PFSK-1 (cell line): Measurements from ENCODE around the gene LDLR.

Source experiments
- FOXP2 ChIP-seq: optimal IDR thresholded peaks from 2 replicates; pipeline ENCODE3; 2011; ENCODE audit warnings: borderline replicate concordance, control low read depth, inconsistent platforms; ENCODE audit not compliant: insufficient read depth; ENCODE audit errors: extremely low read length, extremely low read depth
- POLR2AphosphoS5 ChIP-seq: IDR thresholded peaks from 2 replicates; pipeline ENCODE4 v1.6.1; 2012; ENCODE audit warnings: low read depth, mild to moderate bottlenecking, control low read depth, low read length, moderate library complexity
- SIN3A ChIP-seq: IDR thresholded peaks from 2 replicates; pipeline ENCODE4 v1.6.1; 2012; ENCODE audit warnings: mild to moderate bottlenecking, low read length, moderate library complexity, borderline replicate concordance; ENCODE audit not compliant: insufficient read depth
- TAF1 ChIP-seq: IDR thresholded peaks from 2 replicates; pipeline ENCODE4 v1.6.1; 2012; ENCODE audit warnings: low read length, control low read depth, borderline replicate concordance; ENCODE audit not compliant: insufficient read depth
- TF ChIP-seq, protein P1 (sequence below), 2 experiments: IDR thresholded peaks; 2 replicates each; pipeline versions ENCODE4 v1.6.1 to v1.8.0; 2011 to 2012; ENCODE audit warnings: low read depth in 2 of 2, low read length in 2 of 2, control low read depth in 1 of 2, inconsistent platforms in 1 of 2, mild to moderate bottlenecking in 1 of 2, moderate library complexity in 1 of 2; ENCODE audit not compliant: insufficient read depth in 1 of 2

The LDLR gene

GRCh38 chr19:11091703-11092153 lies 2.5 kb downstream of the LDLR start:
- TF ChIP-seq SIN3A (0 out of 2 replicates have a peak, but pooled peaks have one; percentile 87), TAF1 (no peak)

DNA sequence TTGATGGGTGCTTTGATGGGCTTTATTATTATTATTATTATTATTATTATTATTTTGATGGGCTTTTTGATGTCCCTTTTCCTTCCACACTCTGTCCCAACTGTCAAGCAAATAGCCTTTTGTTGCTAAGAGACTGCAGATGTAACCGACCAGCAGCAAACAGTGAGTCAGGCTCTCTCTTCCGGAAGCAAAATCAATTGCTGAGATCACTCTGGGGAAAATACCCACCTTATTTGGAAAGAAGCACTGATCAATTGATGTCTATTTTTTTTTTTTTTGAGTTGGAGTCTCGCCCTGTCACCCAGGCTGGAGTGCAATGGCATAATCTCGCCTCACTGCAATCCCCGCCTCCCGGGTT lies 2.9 kb downstream of the LDLR start:
- no peak for TF ChIP-seq SIN3A
- TF ChIP-seq FOXP2: no peak
- TF ChIP-seq, protein P1, sequence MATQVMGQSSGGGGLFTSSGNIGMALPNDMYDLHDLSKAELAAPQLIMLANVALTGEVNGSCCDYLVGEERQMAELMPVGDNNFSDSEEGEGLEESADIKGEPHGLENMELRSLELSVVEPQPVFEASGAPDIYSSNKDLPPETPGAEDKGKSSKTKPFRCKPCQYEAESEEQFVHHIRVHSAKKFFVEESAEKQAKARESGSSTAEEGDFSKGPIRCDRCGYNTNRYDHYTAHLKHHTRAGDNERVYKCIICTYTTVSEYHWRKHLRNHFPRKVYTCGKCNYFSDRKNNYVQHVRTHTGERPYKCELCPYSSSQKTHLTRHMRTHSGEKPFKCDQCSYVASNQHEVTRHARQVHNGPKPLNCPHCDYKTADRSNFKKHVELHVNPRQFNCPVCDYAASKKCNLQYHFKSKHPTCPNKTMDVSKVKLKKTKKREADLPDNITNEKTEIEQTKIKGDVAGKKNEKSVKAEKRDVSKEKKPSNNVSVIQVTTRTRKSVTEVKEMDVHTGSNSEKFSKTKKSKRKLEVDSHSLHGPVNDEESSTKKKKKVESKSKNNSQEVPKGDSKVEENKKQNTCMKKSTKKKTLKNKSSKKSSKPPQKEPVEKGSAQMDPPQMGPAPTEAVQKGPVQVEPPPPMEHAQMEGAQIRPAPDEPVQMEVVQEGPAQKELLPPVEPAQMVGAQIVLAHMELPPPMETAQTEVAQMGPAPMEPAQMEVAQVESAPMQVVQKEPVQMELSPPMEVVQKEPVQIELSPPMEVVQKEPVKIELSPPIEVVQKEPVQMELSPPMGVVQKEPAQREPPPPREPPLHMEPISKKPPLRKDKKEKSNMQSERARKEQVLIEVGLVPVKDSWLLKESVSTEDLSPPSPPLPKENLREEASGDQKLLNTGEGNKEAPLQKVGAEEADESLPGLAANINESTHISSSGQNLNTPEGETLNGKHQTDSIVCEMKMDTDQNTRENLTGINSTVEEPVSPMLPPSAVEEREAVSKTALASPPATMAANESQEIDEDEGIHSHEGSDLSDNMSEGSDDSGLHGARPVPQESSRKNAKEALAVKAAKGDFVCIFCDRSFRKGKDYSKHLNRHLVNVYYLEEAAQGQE (IDR thresholded peaks at IDR 0.05; ENCODE audit: insufficient read depth in 1 of 2, low read depth in 2 of 2, low read length in 2 of 2): no peak
- no peak for TF ChIP-seq TAF1
- no peak for TF ChIP-seq POLR2AphosphoS5

- no peak for TF ChIP-seq TAF1
- TF ChIP-seq, protein P1 (IDR thresholded peaks at IDR 0.05; ENCODE audit: insufficient read depth in 1 of 2, low read depth in 2 of 2, low read length in 2 of 2): no peak
- TF ChIP-seq FOXP2: no peak
- TF ChIP-seq POLR2AphosphoS5: no peak
- no peak for TF ChIP-seq SIN3A
Observed at GRCh38 chr19:11093689-11094238, 4.5 kb downstream of the LDLR start.

GRCh38 chr19:11094520-11094894 lies 5.2 kb downstream of the LDLR start:
- TF ChIP-seq POLR2AphosphoS5 (no peak), TAF1 (no peak), FOXP2 (no peak), SIN3A (no peak)
- TF ChIP-seq, protein P1 (IDR thresholded peaks at IDR 0.05; ENCODE audit: insufficient read depth in 1 of 2, low read depth in 2 of 2, low read length in 2 of 2): no peak

GRCh38 chr19:11096210-11096841 lies 7.1 kb downstream of the LDLR start:
- TF ChIP-seq TAF1 (no peak), SIN3A (no peak), POLR2AphosphoS5 (no peak), FOXP2 (no peak)
- TF ChIP-seq, protein P1 (IDR thresholded peaks at IDR 0.05; ENCODE audit: insufficient read depth in 1 of 2, low read depth in 2 of 2, low read length in 2 of 2): no peak
